HuH-7.5 (cell line): ENCODE data around the gene COG5.
"Not testable (repeated sequence)": the region's sequence is repeated elsewhere in the genome, so short reads cannot be mapped to it uniquely, and the experiment has no call there.

Source experiments
- DNase-seq: peaks from one replicate; pipeline ENCODE4 v3.0.0; 2011; ENCODE audit warnings: low spot score

Gene COG5

DNA sequence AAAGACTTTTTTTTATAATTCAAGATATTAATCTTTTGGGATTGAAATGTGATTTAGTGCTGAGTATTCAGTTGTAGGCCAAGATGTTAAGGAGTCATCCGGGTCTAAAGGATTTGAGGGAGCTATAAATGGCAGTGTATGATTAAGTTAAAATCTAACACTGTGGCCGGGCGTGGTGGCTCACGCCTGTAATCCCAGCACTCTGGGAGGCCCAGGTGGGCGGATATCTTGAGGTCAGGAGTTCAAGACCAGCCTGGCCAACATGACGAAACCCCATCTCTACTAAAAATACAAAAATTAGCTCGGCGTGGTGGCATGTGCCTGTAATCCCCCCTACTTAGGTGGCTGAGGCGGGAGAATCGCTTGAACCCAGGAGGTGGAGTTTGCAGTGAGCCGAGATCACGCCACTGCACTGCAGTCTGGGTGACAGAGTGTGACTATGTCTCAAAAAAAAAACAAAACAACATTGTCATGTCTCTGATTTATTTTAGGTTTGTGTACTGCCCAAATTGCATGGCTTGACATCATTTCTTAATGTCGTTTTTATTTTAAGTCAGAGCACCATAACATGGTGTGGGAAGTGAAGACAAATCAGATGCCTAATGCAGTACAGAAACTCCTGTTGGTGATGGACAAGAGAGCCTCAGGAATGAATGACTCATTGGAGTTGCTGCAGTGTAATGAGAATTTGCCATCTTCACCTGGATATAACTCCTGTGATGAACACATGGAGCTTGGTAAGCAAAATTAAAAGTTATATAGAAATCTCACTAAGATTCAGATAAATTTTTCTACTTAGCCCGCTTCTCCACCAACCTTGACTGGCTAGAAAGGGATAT lies 384.2 kb downstream of the COG5 start:
- DNase-seq: no peak

DNA sequence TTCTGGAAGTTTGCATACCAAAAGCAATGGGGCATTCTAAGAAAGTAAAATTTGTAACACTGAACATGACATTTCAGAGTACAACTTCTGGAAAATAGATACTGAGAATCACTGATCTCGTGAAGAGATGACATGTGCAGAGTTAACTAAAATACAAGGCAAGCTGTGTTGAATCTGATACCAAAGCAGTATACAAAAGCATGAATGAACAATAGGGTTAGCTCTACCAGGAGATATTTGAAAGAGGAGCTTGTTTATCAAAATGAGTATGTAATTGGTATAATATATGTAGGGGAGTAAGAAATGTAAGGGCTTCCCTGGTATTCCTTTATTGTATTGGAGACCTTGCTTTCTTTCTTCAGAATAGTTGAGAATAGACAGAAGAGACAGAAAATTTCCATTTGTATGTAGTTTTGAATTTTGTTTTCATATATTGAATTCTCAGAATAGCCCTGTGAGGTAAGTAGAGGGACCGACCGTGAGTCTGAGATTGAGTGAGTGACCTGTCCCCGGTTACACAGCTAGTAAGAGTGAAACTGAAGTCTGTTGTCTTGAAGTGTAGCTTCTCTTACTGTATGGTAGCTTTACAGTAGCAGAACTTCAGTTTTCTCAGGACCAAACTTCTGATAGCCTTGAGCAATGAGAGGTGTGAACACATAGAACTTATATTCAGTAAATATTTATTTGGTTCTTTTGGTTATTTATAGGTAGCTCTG lies 389.9 kb downstream of the COG5 start:
- no peak for DNase-seq

DNA sequence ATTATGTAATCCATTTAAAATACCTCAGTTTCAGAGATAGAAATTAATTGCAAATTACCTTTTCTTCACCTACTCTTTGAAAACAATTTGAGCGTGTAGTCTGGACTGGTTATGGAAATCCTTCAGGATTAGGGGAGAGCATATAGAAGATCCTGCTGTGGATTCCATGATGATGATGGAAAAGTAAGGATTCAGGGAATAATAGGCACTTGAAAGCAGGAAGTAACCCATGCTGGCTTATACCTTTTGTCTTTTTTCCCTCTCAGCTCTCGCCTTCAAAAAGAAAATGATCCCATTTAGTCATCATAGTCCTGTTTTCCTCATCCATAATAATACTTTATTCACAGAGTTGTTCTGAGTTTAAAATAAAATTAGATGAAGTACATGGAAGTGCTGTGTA lies 390.5 kb downstream of the COG5 start:
- no peak for DNase-seq

DNA sequence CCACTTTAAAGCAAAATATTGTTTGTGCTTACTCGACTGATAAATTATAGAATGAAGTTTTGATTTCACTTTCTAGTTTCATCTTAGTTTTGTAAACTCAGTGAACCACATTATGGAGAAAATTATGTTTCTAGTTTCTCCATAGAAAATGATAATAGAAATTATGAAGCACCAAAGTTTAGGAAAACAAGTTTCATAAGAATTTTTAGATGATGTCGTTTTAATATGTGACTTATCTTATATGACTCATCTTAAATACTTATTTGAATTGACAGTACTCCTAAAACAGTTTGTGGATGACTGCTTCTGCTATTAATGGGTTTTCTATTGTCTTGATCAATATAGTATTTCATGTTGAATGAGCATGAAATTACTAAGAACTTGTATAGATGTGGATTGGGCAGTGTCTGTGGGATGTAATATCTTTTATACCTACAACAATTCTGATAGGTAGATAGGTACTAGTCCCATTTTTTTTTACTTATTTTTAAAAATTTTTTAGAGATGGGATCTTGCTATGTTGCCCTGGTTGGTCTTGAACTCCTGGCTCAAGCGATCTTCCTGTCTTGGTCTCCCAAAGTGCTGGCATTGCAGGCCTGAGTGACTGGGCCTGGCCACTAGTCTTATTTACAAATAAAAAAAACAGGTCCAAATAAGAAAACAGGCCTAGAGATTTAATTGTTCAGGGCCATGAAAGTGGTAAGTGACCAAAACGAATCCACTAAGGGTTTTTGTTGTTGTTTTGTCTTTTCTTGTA lies 391.3 kb downstream of the COG5 start:
- no peak for DNase-seq

DNA sequence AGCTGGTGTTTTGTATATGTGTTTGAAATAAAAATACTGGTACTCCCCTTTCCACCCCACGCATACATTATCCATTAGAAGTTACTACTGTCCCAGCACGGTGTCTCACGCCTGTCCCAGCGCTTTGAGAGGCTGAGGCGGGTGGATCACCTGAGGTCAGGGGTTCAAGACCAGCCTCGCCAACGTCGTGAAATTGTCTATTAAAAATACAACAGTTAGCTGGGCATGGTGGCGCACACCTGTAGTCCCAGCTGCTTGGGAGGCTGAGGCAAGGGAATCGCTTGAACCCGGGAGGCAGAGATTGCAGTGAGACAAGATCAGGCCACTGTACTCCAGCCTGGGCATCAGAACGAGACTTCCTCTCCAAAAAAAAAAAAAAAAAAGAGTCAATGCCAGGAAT lies 392.2 kb downstream of the COG5 start:
- DNase-seq: no peak

DNA sequence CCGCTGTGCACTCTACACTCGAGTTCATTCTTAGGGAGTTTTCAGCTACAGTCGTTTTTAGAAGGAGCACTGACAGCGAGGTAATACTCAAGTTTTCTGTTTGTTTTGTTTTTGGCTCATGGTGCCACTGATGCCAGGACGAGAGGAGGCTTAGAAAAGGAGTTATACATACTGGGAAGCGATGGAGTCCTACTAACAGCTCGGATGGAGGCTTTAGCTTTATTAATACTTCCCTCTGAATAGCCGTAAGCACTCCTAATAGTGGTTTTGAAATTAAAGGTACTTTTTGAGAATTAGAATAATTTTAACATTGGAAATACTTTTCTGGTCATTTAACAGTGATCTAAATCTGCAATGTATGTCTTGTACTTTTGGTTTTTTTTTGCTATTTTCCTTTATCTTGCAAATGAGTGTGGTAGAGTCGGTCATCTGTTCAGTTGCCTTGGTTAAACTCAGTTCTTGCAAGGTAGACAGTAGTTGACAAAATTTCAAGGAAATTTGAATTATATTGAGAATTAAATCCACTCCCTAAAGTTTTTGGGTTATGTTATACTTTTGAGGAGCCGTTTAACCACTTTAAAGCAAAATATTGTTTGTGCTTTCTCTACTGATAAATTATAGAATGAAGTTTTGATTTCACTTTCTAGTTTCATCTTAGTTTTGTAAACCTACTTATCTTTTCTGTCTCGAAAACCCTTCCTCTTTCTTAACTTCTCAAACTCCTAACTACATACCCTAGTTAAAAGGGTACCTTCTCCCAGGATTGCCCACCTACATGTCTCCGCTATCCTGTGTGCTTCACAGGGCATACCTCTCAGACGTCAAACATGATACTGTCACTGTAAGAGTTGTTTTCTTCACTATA lies 393.4 kb downstream of the COG5 start:
- DNase-seq: no peak

DNA sequence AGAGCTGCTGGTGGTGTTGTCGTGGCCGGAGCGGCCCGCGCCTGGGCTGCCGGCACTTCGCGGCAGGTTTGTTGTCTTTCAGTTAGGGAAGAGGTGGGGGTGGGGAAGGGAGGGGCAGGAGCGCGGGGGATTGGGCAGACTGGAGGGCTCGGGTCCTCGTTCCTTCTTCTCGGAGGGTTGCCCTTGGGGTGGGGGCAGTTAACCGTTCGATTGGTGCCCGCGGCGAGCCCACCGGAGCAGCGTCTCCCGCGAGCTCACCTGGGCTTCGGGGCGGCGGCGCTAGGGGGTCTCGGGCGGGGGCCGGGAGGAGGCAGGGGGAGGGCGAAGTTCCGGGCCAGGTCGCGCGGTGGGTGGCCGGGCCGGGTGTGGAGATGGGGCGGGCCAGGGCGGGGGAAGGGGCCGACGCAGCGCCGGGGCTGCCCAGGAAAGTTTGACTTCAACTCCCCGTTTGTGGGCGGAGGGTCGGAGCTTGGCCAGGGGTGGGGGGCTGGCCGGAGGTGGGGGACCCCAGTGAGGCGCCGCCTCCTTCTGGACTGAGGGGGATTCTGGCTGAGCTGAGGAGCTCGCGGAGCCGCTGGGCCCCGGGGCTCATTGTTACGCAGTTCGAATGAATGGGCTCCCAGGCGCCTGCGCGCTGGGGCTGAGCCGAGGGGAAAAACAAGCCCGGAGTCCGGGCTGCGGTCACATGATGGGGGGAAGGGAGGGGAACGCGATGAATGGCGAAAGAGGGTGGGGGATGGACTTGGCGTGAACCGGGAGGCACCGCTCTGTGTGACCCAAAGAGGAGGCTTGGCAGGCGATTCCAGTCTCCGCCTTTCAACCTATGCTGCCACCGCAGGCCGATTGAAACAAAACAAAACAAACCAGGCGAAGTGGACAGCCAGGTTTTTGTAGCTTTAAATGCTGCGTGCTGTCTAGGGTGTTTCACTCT lies 394.3 kb downstream of the COG5 start:
- DNase-seq: peak; percentile 87

DNA sequence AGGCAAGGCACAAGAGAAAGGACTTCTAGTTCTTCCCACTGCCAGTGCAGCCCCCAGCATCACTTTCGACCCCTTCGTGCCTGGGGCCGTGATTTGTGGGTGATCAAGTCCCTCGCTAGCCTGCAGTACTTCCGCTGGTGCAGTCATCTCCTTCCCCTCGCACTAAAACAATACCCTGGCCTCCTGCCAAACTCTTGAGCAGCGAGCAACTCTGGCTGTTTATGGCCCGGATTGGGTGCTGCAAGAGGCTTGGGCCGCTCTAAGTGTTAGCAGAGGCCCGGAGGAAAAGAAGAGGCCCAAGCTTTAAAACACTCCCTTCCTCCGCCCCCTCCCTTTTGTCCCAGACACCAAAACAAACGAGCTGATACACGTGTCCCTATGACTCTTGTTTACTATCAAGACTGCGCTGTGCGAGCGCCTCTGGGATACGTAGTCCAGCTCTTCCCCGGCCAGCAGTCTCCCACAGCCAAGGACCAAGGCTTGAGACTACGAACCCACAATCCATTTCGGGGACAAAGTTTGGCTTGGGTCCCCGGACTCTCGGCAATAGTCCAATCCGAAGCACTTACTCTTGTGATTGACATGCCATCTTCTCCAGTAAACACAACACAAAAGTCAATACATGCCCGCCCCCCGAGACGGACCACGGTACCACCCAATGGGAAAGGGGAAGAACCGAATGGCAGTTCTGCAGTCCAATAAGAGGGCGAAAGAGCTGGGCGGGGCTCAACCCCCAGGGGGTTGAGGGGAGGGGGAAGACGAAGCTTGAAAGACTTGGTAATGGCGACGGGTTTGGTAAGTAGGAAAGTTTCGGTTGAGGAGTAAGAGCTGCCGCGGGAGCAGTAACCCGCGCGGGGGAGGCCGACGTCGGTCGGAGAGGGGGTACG lies 395.2 kb downstream of the COG5 start, which contains the start of gene HBP1:
Gene HBP1 (plus strand): TSS at position 771 of the 887 bp plus-strand sequence. CDS start 10,891 bp downstream, outside the sequence.
- DNase-seq: peak; percentile 95

DNA sequence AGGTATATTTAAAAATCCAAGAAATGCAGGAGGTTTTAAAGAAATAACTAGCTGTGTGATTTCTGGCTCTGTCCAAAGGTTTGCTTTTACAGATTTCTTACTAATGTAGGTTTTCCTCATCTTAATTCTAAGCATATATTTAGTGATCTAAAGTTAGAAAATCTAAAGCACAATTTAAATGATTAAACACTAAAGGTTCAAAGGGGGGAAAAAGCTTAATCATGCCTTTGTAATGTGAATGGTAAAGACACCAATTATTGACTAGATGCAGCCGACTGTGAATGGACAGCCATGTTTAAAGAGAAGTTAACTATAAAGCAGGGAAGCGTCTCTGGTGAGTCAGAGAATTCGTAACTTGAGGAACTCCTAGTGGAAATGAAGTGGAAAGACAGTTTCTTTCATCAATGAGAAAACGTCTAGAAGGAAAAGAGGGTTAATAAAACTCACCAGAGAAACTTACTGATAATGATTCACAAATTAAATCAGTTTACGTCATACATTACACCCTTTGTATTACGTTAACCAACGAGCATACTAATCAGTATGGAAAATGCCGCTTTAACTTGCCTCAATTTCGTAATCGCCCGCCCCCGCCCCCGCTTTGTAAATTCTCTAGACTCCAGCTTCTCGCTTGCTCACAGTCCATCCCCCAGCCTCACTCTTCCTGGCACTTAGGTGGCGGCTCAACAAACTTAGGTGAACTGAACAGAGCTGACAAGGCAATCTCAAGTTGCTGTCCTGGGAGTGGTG lies 396.1 kb downstream of the COG5 start:
- peak; percentile 39 for DNase-seq

DNA sequence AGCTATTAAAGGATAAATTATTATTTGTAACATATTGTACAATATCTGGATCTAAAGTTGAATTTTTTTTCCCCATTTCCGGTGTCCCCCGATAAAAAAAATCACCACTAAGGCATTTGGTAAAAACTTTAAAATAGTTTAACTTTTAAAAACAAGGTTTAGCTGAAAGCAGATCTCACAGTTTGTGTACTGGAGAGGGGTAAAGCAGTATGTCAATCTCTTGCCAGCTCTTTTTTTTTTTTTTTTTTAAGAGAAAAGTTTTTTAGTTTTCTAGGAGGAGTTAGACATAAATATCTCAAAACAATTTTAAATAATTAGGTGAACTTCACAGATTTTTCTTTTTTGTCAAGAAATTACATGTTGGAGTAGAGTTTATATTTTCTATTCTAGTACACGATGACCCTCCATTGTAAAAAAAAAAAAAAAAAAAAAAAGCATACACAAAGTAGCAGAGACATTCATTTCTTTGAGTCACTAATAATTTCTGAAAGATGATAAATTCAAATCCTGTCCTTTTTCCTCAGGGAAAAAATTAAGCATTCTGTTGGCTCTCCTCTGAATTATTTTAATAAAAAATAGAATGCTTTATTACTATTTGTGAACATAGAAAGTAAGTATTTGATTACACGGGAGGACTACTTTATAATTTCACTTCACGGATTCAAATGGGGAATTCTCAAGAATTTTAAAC lies 396.8 kb downstream of the COG5 start:
- no peak for DNase-seq

DNA sequence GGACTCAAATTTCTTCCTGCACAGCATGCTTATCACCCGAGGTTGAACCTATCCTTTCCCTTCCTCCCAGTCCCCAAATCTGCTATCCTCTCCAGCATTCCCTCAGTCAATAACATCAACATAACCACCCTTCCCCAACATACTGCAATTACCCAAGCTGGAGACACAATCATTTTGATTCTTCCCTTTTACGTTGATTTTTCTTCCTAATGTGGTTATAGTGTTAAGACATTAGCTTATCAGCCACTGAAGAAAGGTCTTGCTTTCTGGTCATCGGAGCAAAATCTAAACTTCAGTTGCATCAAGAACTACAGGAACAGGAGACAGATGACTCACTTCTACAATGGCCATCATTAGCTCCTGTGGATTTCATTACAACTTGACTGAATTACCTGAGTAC lies 398.4 kb downstream of the COG5 start:
- no peak for DNase-seq

DNA sequence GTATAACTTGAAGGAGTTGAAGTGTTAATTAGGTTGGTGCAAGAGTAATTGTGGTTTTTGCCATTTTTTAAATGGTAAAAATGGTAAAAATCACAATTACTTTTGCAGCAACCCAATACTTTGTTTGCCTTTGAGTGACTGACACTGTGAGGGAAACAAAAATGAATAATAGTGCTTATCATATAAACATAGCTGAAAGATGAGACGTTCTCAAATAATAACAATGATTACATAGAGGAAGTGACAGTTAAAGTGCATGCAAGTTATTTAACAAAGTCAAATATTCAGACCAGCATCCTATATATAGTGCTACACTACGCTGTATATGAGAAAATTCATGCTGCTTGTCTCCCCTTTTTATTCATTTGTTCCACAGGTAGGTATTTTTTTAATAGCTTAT lies 399.6 kb downstream of the COG5 start:
- DNase-seq: no peak

DNA sequence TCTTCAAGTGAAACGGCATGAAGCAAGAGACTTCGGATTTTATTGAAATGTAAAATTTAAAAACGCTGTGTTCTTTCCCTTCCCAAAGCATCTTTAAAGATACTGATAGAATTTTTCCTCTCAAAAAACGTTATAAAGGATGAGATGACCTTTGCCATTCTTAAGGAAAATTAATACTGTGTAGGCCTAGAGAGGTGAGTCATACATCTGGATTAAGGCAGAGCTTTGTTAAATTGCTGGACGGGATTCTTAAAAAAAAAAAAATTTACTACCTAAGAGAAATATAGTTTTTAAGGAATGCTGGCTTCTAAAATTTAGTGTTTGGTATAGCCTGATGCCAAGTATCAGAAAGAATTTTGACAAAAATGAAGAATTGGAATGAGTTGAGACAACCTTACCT lies 401.2 kb downstream of the COG5 start:
- no peak for DNase-seq

DNA sequence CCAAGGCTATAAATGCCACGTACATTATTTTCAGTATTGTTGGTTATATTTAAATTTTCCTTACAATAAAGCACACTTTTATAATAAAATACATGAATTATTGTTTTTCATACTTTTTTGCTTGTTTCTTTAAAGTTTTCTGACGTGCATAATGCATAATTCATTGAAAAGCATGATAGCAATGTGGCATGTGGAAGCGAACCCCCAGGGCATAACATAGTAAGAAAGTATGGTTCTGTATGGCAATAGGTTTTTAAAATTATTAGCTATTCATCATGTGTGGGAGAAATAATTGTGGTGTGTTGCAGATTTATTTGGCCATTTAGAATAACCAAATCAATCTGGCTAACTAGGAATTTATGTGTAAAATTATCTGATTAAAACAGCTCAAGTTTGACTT lies 402.3 kb downstream of the COG5 start:
- DNase-seq: no peak

DNA sequence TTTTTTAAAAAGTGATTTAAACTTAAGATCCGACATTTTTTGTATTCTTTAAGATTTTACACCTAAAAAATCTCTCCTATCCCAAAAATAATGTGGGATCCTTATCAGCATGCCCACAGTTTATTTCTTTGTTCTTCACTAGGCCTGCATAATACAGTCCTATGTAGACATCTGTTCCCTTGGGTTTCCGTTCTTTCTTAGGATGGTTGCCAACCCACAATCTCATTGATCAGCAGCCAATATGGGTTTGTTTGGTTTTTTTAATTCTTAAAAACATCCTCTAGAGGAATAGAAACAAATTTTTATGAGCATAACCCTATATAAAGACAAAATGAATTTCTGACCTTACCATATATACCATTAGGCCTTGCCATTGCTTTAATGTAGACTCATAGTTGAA lies 403.3 kb downstream of the COG5 start:
- no peak for DNase-seq

DNA sequence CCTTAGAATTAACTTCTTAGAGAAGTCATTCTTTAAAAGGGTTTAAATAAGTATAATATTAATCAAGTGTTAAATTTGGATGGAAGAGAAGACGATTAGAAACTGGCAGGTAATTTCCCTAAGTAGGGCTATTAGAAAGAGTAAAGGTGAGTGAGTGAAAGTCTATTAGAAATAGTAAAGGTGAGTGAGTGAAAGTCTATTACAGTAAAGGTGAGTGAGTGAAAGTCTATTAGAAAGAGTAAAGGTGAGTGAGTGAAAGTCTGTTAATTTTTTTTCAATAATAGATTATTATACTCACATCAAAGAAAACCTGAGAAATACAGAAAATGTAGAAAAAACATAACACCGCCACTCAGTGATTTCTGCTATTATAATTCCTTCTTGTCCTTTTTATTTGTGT lies 405.7 kb downstream of the COG5 start:
- DNase-seq: no peak

DNA sequence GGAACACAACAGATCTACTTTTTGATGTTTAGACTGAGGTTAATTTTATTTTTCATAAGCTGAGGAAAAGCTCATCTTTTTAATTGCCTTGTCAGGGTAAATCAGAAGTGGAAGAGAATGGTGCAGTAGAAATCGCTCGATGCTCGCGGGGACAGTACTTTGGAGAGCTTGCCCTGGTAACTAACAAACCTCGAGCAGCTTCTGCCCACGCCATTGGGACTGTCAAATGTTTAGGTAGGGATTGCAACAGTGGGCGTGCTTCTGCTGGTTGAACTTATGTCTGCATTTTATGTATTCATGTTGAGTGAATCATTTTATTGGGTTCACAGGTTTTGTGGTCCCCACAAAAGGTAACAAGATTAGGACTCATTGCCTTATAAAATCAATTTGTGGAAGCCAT lies 406.6 kb downstream of the COG5 start:
- no peak for DNase-seq

DNA sequence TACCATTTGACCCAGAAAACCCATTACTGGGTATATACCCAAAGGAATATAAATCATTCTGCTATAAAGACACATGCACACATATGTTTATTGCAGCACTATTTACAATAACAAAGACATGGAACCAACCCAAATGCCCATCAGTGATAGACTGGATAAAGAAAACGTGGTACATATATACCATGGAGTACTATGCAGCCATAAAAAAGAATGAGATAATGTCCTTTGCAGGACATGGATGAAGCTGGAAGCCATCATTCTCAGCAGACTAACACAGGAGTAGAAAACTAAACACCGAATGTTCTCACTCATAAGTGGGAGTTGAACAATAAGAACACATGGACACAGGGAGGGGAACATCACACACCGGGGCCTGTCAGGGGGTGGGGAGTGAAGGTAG lies 408.0 kb downstream of the COG5 start:
- DNase-seq: not testable (repeated sequence)
